ENCODE data around the gene RPS5. TPM values are rescaled to one million over a fixed set of nuclear protein-coding genes. Genes with fewer than 3 reads are reported as not detected.
"Not testable (repeated sequence)": the region's sequence is repeated elsewhere in the genome, so short reads cannot be mapped to it uniquely, and the experiment has no call there.

The RPS5 gene
- total and polyA plus RNA-seq, 7 donors, result 513 to 2,384 (median 839) TPM

DNA sequence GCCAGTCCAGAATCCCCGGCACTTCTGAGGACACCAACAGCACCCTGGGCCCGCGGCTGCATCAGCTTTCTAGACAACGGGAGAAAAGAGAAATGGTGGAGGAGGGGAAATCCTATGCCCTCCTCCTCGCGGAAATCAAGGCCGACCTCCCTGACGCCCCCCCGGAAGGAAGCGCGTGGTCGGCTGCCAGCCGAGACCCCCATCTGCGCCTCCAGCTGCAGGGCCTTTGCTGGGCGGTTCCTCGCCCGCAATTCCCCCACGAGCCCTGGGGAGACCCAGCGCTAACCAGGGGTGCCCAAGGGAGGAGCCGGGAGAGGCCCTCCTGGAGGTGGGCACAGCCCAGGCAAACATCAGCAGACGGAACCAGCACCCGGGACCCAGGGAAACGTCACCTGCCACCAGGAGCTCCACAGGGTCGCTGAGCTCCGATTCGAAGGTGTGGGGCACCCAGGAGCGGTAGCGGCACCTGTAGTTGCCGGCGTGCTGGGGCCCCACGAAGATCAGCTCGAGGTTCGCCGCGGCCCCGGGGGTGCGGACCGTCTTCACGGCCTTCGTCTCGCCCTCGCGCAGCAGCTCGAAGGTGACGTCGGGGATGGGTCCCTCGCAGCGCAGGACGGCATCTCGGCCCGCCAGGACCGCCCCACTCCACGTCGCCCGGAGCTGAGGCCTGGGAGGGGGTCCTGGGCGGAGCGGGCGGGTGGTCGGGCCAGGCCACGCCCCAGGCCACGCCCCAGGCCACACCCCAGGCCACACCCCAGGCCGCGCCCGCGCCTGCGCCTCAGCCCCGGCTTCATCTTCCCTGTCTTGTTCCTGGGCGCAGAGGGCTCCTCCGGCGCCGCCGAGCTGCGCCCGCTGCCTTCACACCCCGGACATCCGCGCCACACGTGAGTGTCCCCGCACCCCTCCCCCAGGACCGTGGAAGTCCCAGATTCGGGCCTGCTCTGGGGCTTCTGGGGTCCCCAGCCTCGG, 39.8 kb upstream of the RPS5 start:
- H3K36me3 ChIP-seq (ENCODE audit: insufficient read depth in 1 of 2, low read depth in 1 of 2), result no peaks in the 10 kb centered on the region
- H3K4me3 ChIP-seq, result peak overlapping the region; percentile 73
- peaks cover 0 to 38% (median 11%) of the 10 kb centered on the region in 3 donors for H3K27me3 ChIP-seq (ENCODE audit: insufficient read depth in 3 of 3, low read length in 2 of 3)
- TF ChIP-seq, protein P1, sequence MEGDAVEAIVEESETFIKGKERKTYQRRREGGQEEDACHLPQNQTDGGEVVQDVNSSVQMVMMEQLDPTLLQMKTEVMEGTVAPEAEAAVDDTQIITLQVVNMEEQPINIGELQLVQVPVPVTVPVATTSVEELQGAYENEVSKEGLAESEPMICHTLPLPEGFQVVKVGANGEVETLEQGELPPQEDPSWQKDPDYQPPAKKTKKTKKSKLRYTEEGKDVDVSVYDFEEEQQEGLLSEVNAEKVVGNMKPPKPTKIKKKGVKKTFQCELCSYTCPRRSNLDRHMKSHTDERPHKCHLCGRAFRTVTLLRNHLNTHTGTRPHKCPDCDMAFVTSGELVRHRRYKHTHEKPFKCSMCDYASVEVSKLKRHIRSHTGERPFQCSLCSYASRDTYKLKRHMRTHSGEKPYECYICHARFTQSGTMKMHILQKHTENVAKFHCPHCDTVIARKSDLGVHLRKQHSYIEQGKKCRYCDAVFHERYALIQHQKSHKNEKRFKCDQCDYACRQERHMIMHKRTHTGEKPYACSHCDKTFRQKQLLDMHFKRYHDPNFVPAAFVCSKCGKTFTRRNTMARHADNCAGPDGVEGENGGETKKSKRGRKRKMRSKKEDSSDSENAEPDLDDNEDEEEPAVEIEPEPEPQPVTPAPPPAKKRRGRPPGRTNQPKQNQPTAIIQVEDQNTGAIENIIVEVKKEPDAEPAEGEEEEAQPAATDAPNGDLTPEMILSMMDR (IDR thresholded peaks at IDR 0.05), result no peak
- 1 to 2% (median 2%) methylated on average over 55 to 82 of the region's 82 CpGs for WGBS, 3 donors
- H3K4me1 ChIP-seq, result no peaks in the 10 kb centered on the region
- peak overlapping the region; percentile 53 for H3K27ac ChIP-seq
- DNase-seq, result peak; percentile 54 to 73
- intact Hi-C loops (cut with DNase I), result no loop called here
- peak; percentile 83 to 95 (median 86) for ATAC-seq
- H3K9me3 ChIP-seq, result no peaks in the 10 kb centered on the region

DNA sequence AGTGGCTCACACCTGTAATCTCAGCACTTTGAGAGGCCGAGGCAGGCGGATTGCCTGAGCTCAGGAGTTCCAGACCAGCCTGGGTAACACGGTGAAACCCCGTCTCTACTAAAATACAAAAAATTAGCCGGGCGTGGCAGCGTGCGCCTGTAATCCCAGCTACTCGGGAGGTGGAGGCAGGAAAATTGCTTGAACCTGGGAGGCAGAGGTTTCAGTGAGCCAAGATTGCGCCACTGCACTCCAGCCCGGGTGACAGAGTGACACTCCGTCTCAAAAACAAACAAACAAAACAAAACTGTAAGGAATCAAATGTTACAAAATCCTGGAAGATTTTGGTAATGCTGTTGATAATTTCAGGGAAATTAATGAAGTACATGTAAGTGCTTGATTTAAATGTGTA, 39.0 kb upstream of the RPS5 start:
- H3K4me1 ChIP-seq; H3K36me3 ChIP-seq (ENCODE audit: insufficient read depth in 1 of 2, low read depth in 1 of 2); ATAC-seq; intact Hi-C loops (cut with DNase I); H3K27ac ChIP-seq; H3K9me3 ChIP-seq; DNase-seq: not testable (repeated sequence)
- Histone ChIP-seq H3K4me3 (peak overlapping the region; percentile 73), H3K27me3 (ENCODE audit: insufficient read depth in 3 of 3, low read length in 2 of 3) (peaks cover 0 to 38% (median 11%) of the 10 kb centered on the region in 3 donors)
- WGBS, 3 donors, result 11 to 22% (median 16%) methylated on average over 12 of the region's 12 CpGs

DNA sequence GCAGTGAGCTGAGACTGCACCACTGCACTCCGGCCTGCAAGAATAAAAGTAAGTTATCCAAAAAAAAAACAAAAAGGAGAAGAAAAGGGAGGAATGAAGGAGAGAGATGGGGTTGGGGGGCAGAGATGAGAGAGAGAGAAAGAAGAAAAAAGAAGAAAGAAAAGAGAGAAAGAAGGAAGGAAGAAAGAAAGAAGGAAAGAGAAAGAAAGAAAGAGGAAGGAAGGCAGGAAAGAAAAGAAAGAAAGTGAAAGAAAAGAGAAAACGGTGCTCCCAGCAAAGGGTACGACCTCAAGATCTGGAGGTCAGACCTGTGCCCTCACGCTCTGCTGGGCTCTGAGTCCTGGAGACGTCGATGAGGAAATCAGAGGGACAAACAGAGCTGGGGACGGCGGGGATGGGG, 37.5 kb upstream of the RPS5 start:
- DNase-seq (no peak), ATAC-seq (no peak)
- intact Hi-C loops (cut with DNase I), result no loop called here
- Histone ChIP-seq H3K27ac (no peak overlapping the region), H3K36me3 (ENCODE audit: insufficient read depth in 1 of 2, low read depth in 1 of 2) (no peaks in the 10 kb centered on the region), H3K27me3 (ENCODE audit: insufficient read depth in 3 of 3, low read length in 2 of 3) (peaks cover 0 to 38% (median 11%) of the 10 kb centered on the region in 3 donors), H3K4me1 (no peaks in the 10 kb centered on the region), H3K9me3 (no peaks in the 10 kb centered on the region), H3K4me3 (no peak overlapping the region)
- WGBS, 3 donors, result 60 to 69% (median 64%) methylated on average over 8 of the region's 8 CpGs
- TF ChIP-seq, protein P1 (IDR thresholded peaks at IDR 0.05), result no peak

DNA sequence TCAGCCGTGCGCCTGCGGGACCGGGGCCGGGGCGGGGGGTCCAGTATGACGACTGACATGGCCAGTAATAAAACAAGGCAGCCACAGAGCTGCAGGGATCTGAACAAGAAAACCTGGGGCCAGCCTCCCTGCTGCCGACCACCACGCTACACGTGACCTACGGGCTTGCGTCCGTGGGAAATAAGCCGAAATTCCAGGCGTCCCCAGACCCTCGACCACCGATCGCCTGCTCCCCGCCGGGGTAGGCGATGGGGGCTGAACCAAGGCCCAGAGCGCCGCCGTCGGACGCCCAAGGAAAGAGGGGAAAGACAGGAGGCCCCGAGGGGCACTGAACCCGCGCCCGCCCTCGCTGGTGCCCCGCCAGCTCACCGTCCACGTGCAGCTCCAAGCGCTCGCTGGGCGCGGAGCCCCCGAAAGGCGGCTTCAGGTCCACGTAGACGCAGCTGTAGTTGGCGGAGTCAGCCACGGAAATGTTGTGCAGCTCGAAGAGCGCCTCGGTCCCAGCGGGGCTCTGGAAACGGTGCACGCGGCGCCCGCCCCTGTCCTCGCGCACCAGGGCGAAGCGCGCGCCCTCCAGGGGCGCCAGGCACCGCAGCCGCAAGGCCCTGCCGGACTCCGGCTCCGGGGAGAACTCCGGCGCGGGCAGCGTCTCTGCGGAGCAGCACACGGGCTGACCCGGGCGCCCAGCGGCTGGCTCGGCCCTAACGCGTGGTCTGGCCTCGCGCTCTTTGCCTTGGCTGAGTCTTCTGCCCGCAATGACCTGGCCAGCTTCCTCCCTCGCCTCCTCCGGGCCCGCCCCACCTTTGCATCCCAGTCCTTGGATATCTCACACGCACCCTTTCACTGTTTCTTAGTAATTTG, 36.8 kb upstream of the RPS5 start:
- Histone ChIP-seq H3K9me3 (no peaks in the 10 kb centered on the region), H3K4me1 (no peaks in the 10 kb centered on the region), H3K4me3 (no peak overlapping the region), H3K27ac (no peak overlapping the region), H3K36me3 (ENCODE audit: insufficient read depth in 1 of 2, low read depth in 1 of 2) (no peaks in the 10 kb centered on the region), H3K27me3 (ENCODE audit: insufficient read depth in 3 of 3, low read length in 2 of 3) (peaks cover 0 to 38% (median 11%) of the 10 kb centered on the region in 3 donors)
- ATAC-seq, result no peak
- 28 to 56% (median 44%) methylated on average over 76 to 84 of the region's 84 CpGs for WGBS, 3 donors
- TF ChIP-seq, protein P1 (IDR thresholded peaks at IDR 0.05), result no peak
- no peak for DNase-seq
- intact Hi-C loops (cut with DNase I), result no loop called here

Data from psoas muscle (tissue), 8 donors.